DND-41 (cell line): Measurements from ENCODE around the gene NKX1-2.
A peak's percentile ranks its signal among the peaks of the same experiment; 100 is the strongest.

ENCODE experiments used
- ATAC-seq: fragments of 200-7000 bp; cut with Tn5 transposase; 3 replicates; pipeline ENCODE4 v1.9.1; 2021; ENCODE audit warnings: low read depth; ENCODE audit not compliant: insufficient read depth
- DNase-seq: peaks from one replicate; pipeline ENCODE4 v3.0.0-alpha.2; 2020
- H2AFZ ChIP-seq: 2 replicates; pipeline ENCODE4 v1.6.0; 2012; ENCODE audit warnings: low read depth, low read length
- H3K27ac ChIP-seq: 2 replicates; pipeline ENCODE4 v1.5.1; 2012; ENCODE audit warnings: low read length, inconsistent platforms
- H3K27me3 ChIP-seq: fragments of 200-600 bp; sonication (generic); 2 replicates; pipeline ENCODE4 v1.6.0; 2012; ENCODE audit warnings: low read length, mild to moderate bottlenecking, inconsistent platforms; ENCODE audit not compliant: insufficient read depth, poor library complexity
- H3K36me3 ChIP-seq: 2 replicates; pipeline ENCODE4 v1.5.1; 2012; ENCODE audit warnings: low read length, inconsistent platforms; ENCODE audit not compliant: insufficient read depth
- H3K4me1 ChIP-seq: 2 replicates; pipeline ENCODE4 v1.5.1; 2012; ENCODE audit warnings: mild to moderate bottlenecking, low read length; ENCODE audit not compliant: insufficient read depth
- H3K4me2 ChIP-seq: 2 replicates; pipeline ENCODE4 v1.6.0; 2012; ENCODE audit warnings: mild to moderate bottlenecking, moderate library complexity, low read length, inconsistent platforms; ENCODE audit not compliant: insufficient read depth
- H3K4me3 ChIP-seq, 2 experiments: fragments of 200-600 bp in 1 of 2; shearing (Covaris generic) in 1 of 2; 2 replicates each; pipeline ENCODE4 v1.5.1; 2012 to 2016; ENCODE audit warnings: inconsistent platforms in 2 of 2, low read length in 2 of 2, mild to moderate bottlenecking in 2 of 2, low read depth in 1 of 2, moderate library complexity in 1 of 2
- H3K79me2 ChIP-seq: 2 replicates; pipeline ENCODE4 v1.6.0; 2012; ENCODE audit warnings: low read length, inconsistent platforms; ENCODE audit not compliant: insufficient read depth
- H3K9ac ChIP-seq: 2 replicates; pipeline ENCODE4 v1.6.0; 2012; ENCODE audit warnings: low read depth, mild to moderate bottlenecking, inconsistent platforms, low read length, moderate library complexity
- H3K9me3 ChIP-seq: 2 replicates; pipeline ENCODE4 v1.5.1; 2012; ENCODE audit warnings: low read length, moderate library complexity, mild to moderate bottlenecking, inconsistent platforms; ENCODE audit not compliant: insufficient read depth, severe bottlenecking
- H4K20me1 ChIP-seq: 2 replicates; pipeline ENCODE4 v1.6.0; 2012; ENCODE audit warnings: low read length; ENCODE audit not compliant: insufficient read depth
- CTCF ChIP-seq: IDR thresholded peaks from 2 replicates; pipeline ENCODE4 v1.5.1; 2012; ENCODE audit warnings: borderline replicate concordance, low read length, moderate library complexity, mild to moderate bottlenecking; ENCODE audit not compliant: poor library complexity, severe bottlenecking; ENCODE audit errors: extremely low read depth
- EZH2 ChIP-seq: IDR thresholded peaks from 3 replicates; pipeline ENCODE4 v1.6.1; 2012; ENCODE audit warnings: borderline replicate concordance, low read depth, mild to moderate bottlenecking, moderate library complexity, low read length, inconsistent platforms; ENCODE audit not compliant: severe bottlenecking

NKX1-2 gene

GRCh38 chr10:124464028-124464965 is 14.5 kb upstream of the NKX1-2 start:
- H3K36me3 ChIP-seq = no peaks in the 10 kb centered on the region
- 0 out of 2 replicates have a peak overlapping the region, but pooled peaks have one; percentile 7 for H3K4me2 ChIP-seq
- ATAC-seq = no peak

GRCh38 chr10:124462348-124462695 is 12.5 kb upstream of the NKX1-2 start:
- no peak for TF ChIP-seq EZH2
- no peak for TF ChIP-seq CTCF
- Histone ChIP-seq H3K36me3 (no peaks in the 10 kb centered on the region), H3K4me3 (peak overlapping the region; percentile 62 to 99), H3K27me3 (no peaks in the 10 kb centered on the region), H3K4me2 (peak overlapping the region; percentile 98), H3K4me1 (peaks cover 17% of the 10 kb centered on the region), H3K9ac (peak overlapping the region; percentile 72), H3K27ac (peak overlapping the region; percentile 81), H2AFZ (peak overlapping the region; percentile 92), H3K79me2 (peaks cover 5% of the 10 kb centered on the region), H3K9me3 (no peaks in the 10 kb centered on the region), H4K20me1 (peaks cover 4% of the 10 kb centered on the region; the same call in 1 of the 2 replicates)
- DNase-seq (no peak), ATAC-seq (no peak)

More at GRCh38 chr10:124464028-124464965, 14.5 kb upstream of the NKX1-2 start:
- no peak overlapping the region for H2AFZ ChIP-seq
- H3K4me1 ChIP-seq = peaks cover 17% of the 10 kb centered on the region
- DNase-seq = no peak
- no peaks in the 10 kb centered on the region for H3K9me3 ChIP-seq
- H3K79me2 ChIP-seq = peaks cover 5% of the 10 kb centered on the region
- H3K9ac ChIP-seq = no peak overlapping the region
- peaks cover 4% of the 10 kb centered on the region; the same call in 1 of the 2 replicates for H4K20me1 ChIP-seq
- TF ChIP-seq CTCF = no peak
- no peak for TF ChIP-seq EZH2
- no peak overlapping the region for H3K27ac ChIP-seq
- no peak overlapping the region for H3K4me3 ChIP-seq
- no peaks in the 10 kb centered on the region for H3K27me3 ChIP-seq

- peak within 1 kb of the TSS; percentile 81 for H3K27ac ChIP-seq
- peak within 1 kb of the TSS; percentile 72 for H3K9ac ChIP-seq
- H3K27me3 ChIP-seq = no peaks in the 10 kb centered on the region
- peak; percentile 89 for DNase-seq
- TF ChIP-seq CTCF (peak; percentile 31), EZH2 (no peak)
- H3K36me3 ChIP-seq = no peaks in the 10 kb centered on the region
- H3K79me2 ChIP-seq = peaks cover 5% of the 10 kb centered on the region
- H3K4me3 ChIP-seq = peak within 1 kb of the TSS; percentile 62 to 99
- peaks cover 4% of the 10 kb centered on the region; the same call in 1 of the 2 replicates for H4K20me1 ChIP-seq
- H2AFZ ChIP-seq = peak within 1 kb of the TSS; percentile 92
- no peaks in the 10 kb centered on the region for H3K9me3 ChIP-seq
- ATAC-seq = peak; percentile 98
- peaks cover 17% of the 10 kb centered on the region for H3K4me1 ChIP-seq
- H3K4me2 ChIP-seq = peak within 1 kb of the TSS; percentile 98
These were observed 12.0 kb upstream of the NKX1-2 start, which contains the start of gene LHPP for GRCh38 chr10:124461642-124462347. LHPP (plus strand) TSS chr10:124461823; CDS start chr10:124461863, 40 bp downstream.
